ENCODE data around the gene POPDC3. TPM values are rescaled to one million over a fixed set of nuclear protein-coding genes. Genes with fewer than 3 reads are reported as not detected.
A peak's percentile ranks its signal among the peaks of the same experiment; 100 is the strongest.

Gene POPDC3
- polyA plus RNA-seq, 3 donors, result not detected

DNA sequence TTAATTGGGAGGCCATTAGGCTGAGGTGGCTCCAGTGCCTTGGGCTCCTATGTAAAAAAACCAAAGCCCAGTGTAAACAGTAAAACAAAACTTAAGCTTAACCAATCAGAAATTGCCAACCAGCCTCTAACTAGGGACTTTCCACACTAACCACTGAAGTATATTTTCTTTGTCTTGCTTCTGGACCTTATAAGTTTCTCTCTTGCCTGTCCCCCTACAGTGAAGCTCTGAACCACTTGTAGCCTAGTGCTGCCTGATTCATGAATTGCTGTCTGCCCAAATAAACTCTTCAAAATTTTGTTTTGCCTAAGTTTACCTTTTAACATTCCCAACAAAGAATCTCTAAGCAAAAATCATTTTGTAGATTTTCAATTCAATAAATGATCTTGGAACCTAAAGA, 28.2 kb downstream of the POPDC3 start:
- intact Hi-C loops (cut with micrococcal nuclease), result no loop called here
- no peaks in the 10 kb centered on the region for H3K36me3 Mint-ChIP-seq

GRCh38 chr6:105138141-105138540, 41.7 kb downstream of the POPDC3 start:
- Histone ChIP-seq H4K20me1 (ENCODE audit: insufficient read depth, low read length) (no peaks in the 10 kb centered on the region), H3K9me3 (replicated peaks in 1 of 2; ENCODE audit: control insufficient read depth in 1 of 2, insufficient read depth in 1 of 2, low read length in 2 of 2) (peaks cover 3 to 16% of the 10 kb centered on the region in 2 donors), H3K79me2 (ENCODE audit: insufficient read depth, low read length) (no peaks in the 10 kb centered on the region), H2AFZ (ENCODE audit: insufficient read depth, low read depth, low read length, poor library complexity, severe bottlenecking) (no peak overlapping the region), H3K36me3 (replicated peaks in 1 of 2; ENCODE audit: control insufficient read depth in 1 of 2, insufficient read depth in 2 of 2, low read length in 2 of 2) (no peaks in the 10 kb centered on the region), H3K4me1 (ENCODE audit: control insufficient read depth in 1 of 2, insufficient read depth in 2 of 2, low read length in 2 of 2) (peaks cover 11 to 15% of the 10 kb centered on the region in 2 donors), H3K27ac (ENCODE audit: low read depth in 1 of 2, low read length in 2 of 2) (no peak overlapping the region), H3K27me3 (ENCODE audit: control insufficient read depth in 2 of 2, insufficient read depth in 2 of 2, low read length in 2 of 2) (peaks cover 63 to 70% of the 10 kb centered on the region in 2 donors), H3K4me2 (replicated peaks; ENCODE audit: extremely low read depth, low read length, poor library complexity, severe bottlenecking) (no peak overlapping the region), H3K4me3 (replicated peaks in 1 of 3; ENCODE audit: low read depth in 2 of 3, low read length in 3 of 3) (no peak overlapping the region), H3K9ac (ENCODE audit: insufficient read depth, low read length, poor library complexity, severe bottlenecking) (no peak overlapping the region)
- TF ChIP-seq, protein P1, sequence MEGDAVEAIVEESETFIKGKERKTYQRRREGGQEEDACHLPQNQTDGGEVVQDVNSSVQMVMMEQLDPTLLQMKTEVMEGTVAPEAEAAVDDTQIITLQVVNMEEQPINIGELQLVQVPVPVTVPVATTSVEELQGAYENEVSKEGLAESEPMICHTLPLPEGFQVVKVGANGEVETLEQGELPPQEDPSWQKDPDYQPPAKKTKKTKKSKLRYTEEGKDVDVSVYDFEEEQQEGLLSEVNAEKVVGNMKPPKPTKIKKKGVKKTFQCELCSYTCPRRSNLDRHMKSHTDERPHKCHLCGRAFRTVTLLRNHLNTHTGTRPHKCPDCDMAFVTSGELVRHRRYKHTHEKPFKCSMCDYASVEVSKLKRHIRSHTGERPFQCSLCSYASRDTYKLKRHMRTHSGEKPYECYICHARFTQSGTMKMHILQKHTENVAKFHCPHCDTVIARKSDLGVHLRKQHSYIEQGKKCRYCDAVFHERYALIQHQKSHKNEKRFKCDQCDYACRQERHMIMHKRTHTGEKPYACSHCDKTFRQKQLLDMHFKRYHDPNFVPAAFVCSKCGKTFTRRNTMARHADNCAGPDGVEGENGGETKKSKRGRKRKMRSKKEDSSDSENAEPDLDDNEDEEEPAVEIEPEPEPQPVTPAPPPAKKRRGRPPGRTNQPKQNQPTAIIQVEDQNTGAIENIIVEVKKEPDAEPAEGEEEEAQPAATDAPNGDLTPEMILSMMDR (IDR thresholded peaks at IDR 0.05), result no peak
- Mint-ChIP-seq H3K4me1 (peaks cover 12% of the 10 kb centered on the region), H3K27ac (no peak overlapping the region), H3K27me3 (ENCODE audit: low read depth in 3 of 3) (peaks cover 60 to 78% (median 66%) of the 10 kb centered on the region in 3 donors), H3K9me3 (peaks cover 0 to 15% (median 3%) of the 10 kb centered on the region in 7 donors), H3K36me3 (peaks cover 0 to 4% of the 10 kb centered on the region in 2 donors), H3K4me3 (peak overlapping the region in 1 of 2 donors; percentile 89)
- DNase-seq, result no peak
- no CpG with 5 or more reads among the region's 2 CpGs for WGBS (ENCODE audit: insufficient coverage)
- intact Hi-C loops (cut with micrococcal nuclease), result no loop called here

More for the DNA sequence above, 28.2 kb downstream of the POPDC3 start:
- Histone ChIP-seq H3K36me3 (replicated peaks in 1 of 2; ENCODE audit: control insufficient read depth in 1 of 2, insufficient read depth in 2 of 2, low read length in 2 of 2) (no peaks in the 10 kb centered on the region), H3K4me3 (replicated peaks in 1 of 3; ENCODE audit: low read depth in 2 of 3, low read length in 3 of 3) (no peak overlapping the region), H3K27ac (ENCODE audit: low read depth in 1 of 2, low read length in 2 of 2) (no peak overlapping the region), H3K79me2 (ENCODE audit: insufficient read depth, low read length) (no peaks in the 10 kb centered on the region), H3K9ac (ENCODE audit: insufficient read depth, low read length, poor library complexity, severe bottlenecking) (no peak overlapping the region), H2AFZ (ENCODE audit: insufficient read depth, low read depth, low read length, poor library complexity, severe bottlenecking) (no peak overlapping the region), H4K20me1 (ENCODE audit: insufficient read depth, low read length) (no peaks in the 10 kb centered on the region), H3K27me3 (ENCODE audit: control insufficient read depth in 2 of 2, insufficient read depth in 2 of 2, low read length in 2 of 2) (peaks cover 0 to 3% of the 10 kb centered on the region in 2 donors), H3K4me2 (replicated peaks; ENCODE audit: extremely low read depth, low read length, poor library complexity, severe bottlenecking) (no peak overlapping the region), H3K4me1 (ENCODE audit: control insufficient read depth in 1 of 2, insufficient read depth in 2 of 2, low read length in 2 of 2) (no peaks in the 10 kb centered on the region), H3K9me3 (replicated peaks in 1 of 2; ENCODE audit: control insufficient read depth in 1 of 2, insufficient read depth in 1 of 2, low read length in 2 of 2) (no peaks in the 10 kb centered on the region)
- Mint-ChIP-seq H3K4me3 (no peak overlapping the region), H3K9me3 (peaks cover 0 to 4% (median 0%) of the 10 kb centered on the region in 7 donors), H3K4me1 (no peaks in the 10 kb centered on the region), H3K27me3 (ENCODE audit: low read depth in 3 of 3) (peaks cover 3 to 5% (median 3%) of the 10 kb centered on the region in 3 donors), H3K27ac (no peak overlapping the region)
- no peak for DNase-seq
- TF ChIP-seq, protein P1 (IDR thresholded peaks at IDR 0.05), result no peak
